Gastrocnemius medialis (tissue), 4 donors: ENCODE data around the gene RBMS3.

Source experiments
- CTCF ChIP-seq, 5 experiments: fragments of 450-650 bp in 3 of 5; fragments of 200-600 bp in 2 of 5; sonication (generic) in 2 of 5; IDR thresholded peaks in 4 of 5; conservative IDR thresholded peaks in 1 of 5; 1 replicate in 4 of 5; 2 replicates in 1 of 5; pipeline ENCODE4 v1.5.1; 2016 to 2019; ENCODE audit warnings: antibody characterized with exemption in 5 of 5, mild to moderate bottlenecking in 3 of 5, moderate library complexity in 3 of 5
- POLR2A ChIP-seq, 2 donors: fragments of 450-650 bp; IDR thresholded peaks; one replicate each; pipeline ENCODE4 v1.6.1; 2017; ENCODE audit warnings: antibody characterized with exemption in 2 of 2, mild to moderate bottlenecking in 2 of 2, moderate library complexity in 2 of 2

- TF ChIP-seq CTCF (IDR thresholded peaks at IDR 0.05 in 4 of 5, conservative IDR thresholded peaks at IDR 0.05 in 1 of 5): no peak
- TF ChIP-seq POLR2A (IDR thresholded peaks at IDR 0.05): no peak
Observed at GRCh38 chr3:29385046-29385830, 104.4 kb downstream of the RBMS3 start.
